Psoas muscle (tissue), 8 donors: Measurements from ENCODE around the gene LSS. TPM values are rescaled to one million over a fixed set of nuclear protein-coding genes. Genes with fewer than 3 reads are reported as not detected.
"Not testable (repeated sequence)": the region's sequence is repeated elsewhere in the genome, so short reads cannot be mapped to it uniquely, and the experiment has no call there.

Experiments
- ATAC-seq, 4 donors: fragments of 200-7000 bp; cut with Tn5 transposase; one replicate each; pipeline ENCODE4 v1.9.1; 2020; ENCODE audit warnings: moderate library complexity in 3 of 4, mild to moderate bottlenecking in 2 of 4
- DNase-seq, 2 donors: peaks; one replicate each; pipeline ENCODE4 v3.0.0-alpha.2; 2020
- H3K27ac ChIP-seq: fragments of 200-600 bp; one replicate; pipeline ENCODE4 v1.8.0; 2022
- H3K27me3 ChIP-seq, 3 donors: fragments of 200-600 bp in 1 of 3; one replicate each; pipeline versions ENCODE4 v1.6.1 to v1.8.0; 2013 to 2022; ENCODE audit warnings: low read length in 2 of 3, mild to moderate bottlenecking in 2 of 3, moderate library complexity in 1 of 3; ENCODE audit not compliant: insufficient read depth in 3 of 3
- H3K36me3 ChIP-seq, 2 donors: fragments of 200-600 bp in 1 of 2; one replicate each; pipeline versions ENCODE4 v1.6.1 to v1.8.0; 2013 to 2022; ENCODE audit warnings: low read depth in 1 of 2, mild to moderate bottlenecking in 1 of 2, moderate library complexity in 1 of 2; ENCODE audit not compliant: insufficient read depth in 1 of 2
- H3K4me1 ChIP-seq: fragments of 200-600 bp; one replicate; pipeline ENCODE4 v1.8.0; 2022
- H3K4me3 ChIP-seq: fragments of 200-600 bp; one replicate; pipeline ENCODE4 v1.8.0; 2022; ENCODE audit warnings: mild to moderate bottlenecking
- H3K9me3 ChIP-seq: fragments of 200-600 bp; one replicate; pipeline ENCODE4 v1.8.0; 2022
- CTCF ChIP-seq: fragments of 200-600 bp; IDR thresholded peaks from one replicate; pipeline ENCODE4 v1.8.0; 2022; ENCODE audit warnings: antibody characterized with exemption
- WGBS, 3 donors: extraction: QIAGEN DNeasy Blood & Tissue Kit; methylation state at CpG; one replicate each; pipeline versions ENCODE4 v1.1.6 to v1.1.7; 2013; 5-methylcytosine and 5-hydroxymethylcytosine counted together
- intact Hi-C, 2 donors: fragments of 100-400 bp; cut with DNase I; formaldehyde crosslinking; loops; one replicate each; pipeline versions ENCODE4 v1.11.0 to v1.14.2; 2022
- polyA plus RNA-seq, 3 donors: library from polyadenylated mRNA; stranded (reverse); fragments of 200-250 nt; gene quantifications; one replicate each; pipeline ENCODE4 v1.2.3, GENCODE V29; 2013
- total RNA-seq, 4 donors: library from RNA; stranded (reverse); fragmentation: NEBNext Ultra II Directional in 2 of 4; extraction: Animal tissue kit (Norgen Biotek cat#: 25700) in 2 of 4; gene quantifications; one replicate each; pipeline versions ENCODE4 v1.2.1 to v1.2.4, GENCODE V29; 2021 to 2023
- donor health status: healthy with polysubstance abuse.
- donor health status: DM: no; HTN: no; CAD: no; lungs with moderate emphysema.
- donor health status: Bipolar disorder and iron deficiency.
- donor health status: healthy.
- donor health status: DM: yes; HTN: yes; CAD: no.
- donor health status: DM: no; HTN: no; CAD: no.
- donor health status: DM: no; HTN: no; CAD: no.
- donor health status: DM: yes; HTN: yes; CAD: no.

LSS gene
- total and polyA plus RNA-seq, 7 donors = 10.7 to 31.5 (median 24.8) TPM

GRCh38 chr21:46229133-46229922 is 754 bp upstream of the LSS start:
- WGBS, 3 donors = 3 to 5% (median 3%) methylated on average over 51 to 72 of the region's 72 CpGs
- intact Hi-C loops = loop anchor here in 1 of 2 donors (5.0 to 10.0 kb wide), 4 partner anchors 42 to 257 kb away; no protein-coding TSS in a partner anchor
- Histone ChIP-seq H3K4me3 (peak overlapping the region; percentile 99), H3K36me3 (peaks cover 2 to 34% of the 10 kb centered on the region in 2 donors), H3K9me3 (no peaks in the 10 kb centered on the region), H3K4me1 (peaks cover 26% of the 10 kb centered on the region), H3K27ac (peak overlapping the region; percentile 76), H3K27me3 (no peaks in the 10 kb centered on the region)
- ATAC-seq (peak; percentile 40 to 64 (median 61)), DNase-seq (peak in 1 of 2 donors; percentile 67)
- TF ChIP-seq CTCF = peak; percentile 52

GRCh38 chr21:46227811-46228344 is 696 bp downstream of the LSS start:
- WGBS, 3 donors = 2 to 4% (median 3%) methylated on average over 20 of the region's 20 CpGs
- ATAC-seq (no peak), DNase-seq (no peak)
- Histone ChIP-seq H3K27ac (peak overlapping the region; percentile 89), H3K4me1 (peaks cover 26% of the 10 kb centered on the region), H3K4me3 (peak overlapping the region; percentile 99), H3K36me3 (peaks cover 0 to 26% of the 10 kb centered on the region in 2 donors), H3K9me3 (no peaks in the 10 kb centered on the region), H3K27me3 (no peaks in the 10 kb centered on the region)
- intact Hi-C loops = loop anchor here in 1 of 2 donors (5.0 to 10.0 kb wide), 4 partner anchors 41 to 256 kb away; no protein-coding TSS in a partner anchor
- no peak for TF ChIP-seq CTCF

GRCh38 chr21:46226920-46227599 is 1.5 kb downstream of the LSS start:
- no peak for TF ChIP-seq CTCF
- H3K4me1 ChIP-seq = peaks cover 26% of the 10 kb centered on the region
- H3K36me3 ChIP-seq = peaks cover 0 to 18% of the 10 kb centered on the region in 2 donors
- peak overlapping the region; percentile 99 for H3K4me3 ChIP-seq
- no peaks in the 10 kb centered on the region for H3K9me3 ChIP-seq
- H3K27ac ChIP-seq = peak overlapping the region; percentile 89
- DNase-seq (no peak), ATAC-seq (no peak)
- no peaks in the 10 kb centered on the region for H3K27me3 ChIP-seq
- intact Hi-C loops = loop anchor here in 1 of 2 donors (5.0 to 10.0 kb wide), 4 partner anchors 40 to 255 kb away; no protein-coding TSS in a partner anchor
- WGBS, 3 donors = 48 to 64% (median 54%) methylated on average over 4 of the region's 4 CpGs

- Histone ChIP-seq H3K27ac (peak overlapping the region; percentile 89), H3K36me3 (peaks cover 0 to 17% of the 10 kb centered on the region in 2 donors), H3K27me3 (no peaks in the 10 kb centered on the region), H3K4me1 (peaks cover 30% of the 10 kb centered on the region), H3K9me3 (no peaks in the 10 kb centered on the region), H3K4me3 (peak overlapping the region; percentile 99)
- DNase-seq (no peak), ATAC-seq (no peak)
- WGBS, 3 donors = 60 to 65% (median 63%) methylated on average over 1 of the region's 1 CpG
- TF ChIP-seq CTCF = no peak
- intact Hi-C loops = loop anchor here in 1 of 2 donors (5.0 to 10.0 kb wide), 4 partner anchors 39 to 254 kb away; no protein-coding TSS in a partner anchor
Measured at GRCh38 chr21:46226146-46226545, 2.4 kb downstream of the LSS start.

GRCh38 chr21:46223661-46224060 is 4.9 kb downstream of the LSS start:
- intact Hi-C loops = loop anchor here in 1 of 2 donors (10.0 kb wide), 1 partner anchor 171 kb away; no protein-coding TSS in a partner anchor
- peaks cover 0 to 35% of the 10 kb centered on the region in 2 donors for H3K36me3 ChIP-seq
- peaks cover 30% of the 10 kb centered on the region for H3K4me1 ChIP-seq
- not testable (repeated sequence) for H3K27ac ChIP-seq, H3K9me3 ChIP-seq, H3K4me3 ChIP-seq, H3K27me3 ChIP-seq, DNase-seq, ATAC-seq
- 93 to 97% (median 93%) methylated on average over 18 of the region's 18 CpGs for WGBS, 3 donors
